HG03432 (cell line): ENCODE data around the gene HADHB.
"Not testable (repeated sequence)": the region's sequence is repeated elsewhere in the genome, so short reads cannot be mapped to it uniquely, and the experiment has no call there.

Experiments used
- ATAC-seq: cut with Tn5 transposase; IDR thresholded peaks from one replicate; pipeline ENCODE4 v1.9.1; 2021; ENCODE audit warnings: mild to moderate bottlenecking, moderate library complexity; ENCODE audit not compliant: unreplicated experiment

HADHB gene

GRCh38 chr2:26243470-26244308 lies 1.1 kb upstream of the HADHB start:
- ATAC-seq, result no peak

GRCh38 chr2:26245231-26245732 lies 543 bp downstream of the HADHB start:
- ATAC-seq, result peak; percentile 6

GRCh38 chr2:26245810-26246209 lies 1.1 kb downstream of the HADHB start:
- peak; percentile 45 for ATAC-seq

GRCh38 chr2:26246818-26247217 lies 2.1 kb downstream of the HADHB start:
- ATAC-seq, result no peak

- no peak for ATAC-seq
These were observed 4.9 kb downstream of the HADHB start for GRCh38 chr2:26249625-26250024.

- no peak for ATAC-seq
These were observed 7.2 kb downstream of the HADHB start for GRCh38 chr2:26251893-26252292.

GRCh38 chr2:26255759-26256384 lies 11.1 kb downstream of the HADHB start:
- no peak for ATAC-seq

GRCh38 chr2:26258836-26259235 lies 14.1 kb downstream of the HADHB start:
- ATAC-seq, result not testable (repeated sequence)

- ATAC-seq, result no peak
These were observed 23.5 kb downstream of the HADHB start for GRCh38 chr2:26268213-26268612.

GRCh38 chr2:26268670-26269385 lies 24.1 kb downstream of the HADHB start:
- not testable (repeated sequence) for ATAC-seq

- ATAC-seq, result no peak
These were observed 24.9 kb downstream of the HADHB start for GRCh38 chr2:26269571-26270158.

- ATAC-seq, result no peak
These were observed 25.6 kb downstream of the HADHB start for GRCh38 chr2:26270373-26270772.

GRCh38 chr2:26273501-26273900 lies 28.8 kb downstream of the HADHB start:
- ATAC-seq, result no peak

GRCh38 chr2:26274058-26274613 lies 29.4 kb downstream of the HADHB start:
- no peak for ATAC-seq

- ATAC-seq, result no peak
These were observed 31.9 kb downstream of the HADHB start for GRCh38 chr2:26276484-26277227.

- ATAC-seq, result no peak
These were observed 35.1 kb downstream of the HADHB start for GRCh38 chr2:26279886-26280285.

- ATAC-seq, result no peak
These were observed 36.5 kb downstream of the HADHB start for GRCh38 chr2:26281226-26281625.

- ATAC-seq, result no peak
These were observed 38.9 kb downstream of the HADHB start for GRCh38 chr2:26283606-26284005.

- ATAC-seq, result no peak
These were observed 39.4 kb downstream of the HADHB start for GRCh38 chr2:26284132-26284531.

- ATAC-seq, result no peak
These were observed 41.2 kb downstream of the HADHB start for GRCh38 chr2:26285931-26286330.
